ENCODE measurements around the gene GPR176. TPM values are rescaled to one million over a fixed set of nuclear protein-coding genes. Genes with fewer than 3 reads are reported as not detected.

Gene GPR176
- polyA plus RNA-seq, 3 donors = 14.9 to 16.4 (median 15.1) TPM

DNA sequence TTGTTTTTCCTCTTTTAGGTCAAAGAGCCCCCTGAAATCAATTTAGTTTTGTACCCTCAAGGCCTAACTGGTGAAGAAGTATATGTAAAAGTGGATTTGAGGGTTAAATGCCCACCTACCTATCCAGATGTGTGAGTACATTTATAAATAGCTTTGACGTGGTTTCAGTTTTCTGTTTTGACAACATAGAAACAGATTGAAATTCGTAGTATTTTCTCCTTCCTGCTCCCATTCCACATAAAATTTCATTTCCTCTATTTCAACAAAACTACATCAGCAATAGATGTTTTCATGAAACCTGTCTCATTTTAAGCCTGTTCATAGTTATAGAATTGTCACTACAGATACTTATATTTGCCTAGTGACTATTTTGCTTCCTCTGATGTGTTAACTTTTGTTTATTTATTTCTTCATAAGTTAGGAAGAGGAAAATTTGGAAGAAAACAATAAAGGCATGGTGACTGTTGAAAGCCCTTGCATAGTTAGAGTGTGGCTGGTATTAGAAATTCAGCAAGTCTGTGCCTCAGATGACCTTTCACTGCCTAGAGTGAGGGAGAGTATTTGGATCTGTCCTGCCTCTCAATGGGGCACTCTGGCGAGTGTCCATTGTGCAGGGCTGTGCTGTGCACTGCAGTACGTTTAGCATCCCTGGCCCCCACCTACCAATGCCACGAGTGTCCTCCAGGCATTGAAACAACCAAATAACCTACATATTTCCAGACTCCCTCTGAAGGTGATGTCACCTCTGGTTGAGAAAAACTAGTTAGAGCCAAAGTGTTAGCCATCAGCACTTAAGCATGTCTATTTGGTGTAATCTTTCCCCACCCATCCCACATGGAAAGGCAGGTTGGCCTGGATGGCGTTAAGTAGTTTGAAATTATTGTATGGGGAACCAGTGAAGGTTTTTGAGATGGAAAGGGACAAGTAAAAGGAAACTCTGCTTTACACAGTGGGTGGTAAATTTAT is 19.7 kb upstream of the GPR176 start:
- no peak for DNase-seq

DNA sequence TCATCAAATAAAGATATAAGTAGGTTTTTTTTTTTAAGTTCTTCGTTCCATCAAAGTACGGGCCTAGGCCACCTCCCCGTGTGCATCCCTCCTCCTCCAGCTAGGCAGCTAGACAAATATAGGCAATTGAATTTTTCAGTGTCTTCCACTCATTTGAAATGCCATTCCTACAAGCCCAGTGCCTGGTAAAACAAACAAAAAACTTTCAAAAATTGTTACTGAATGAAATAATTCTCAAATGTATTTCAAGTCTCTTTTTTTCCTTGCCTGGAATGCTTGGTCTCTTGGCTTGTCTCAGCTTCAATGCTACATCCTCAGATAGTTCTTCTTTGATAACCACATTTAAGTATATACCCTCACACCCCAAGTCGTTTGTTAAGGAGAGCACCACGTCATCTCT is 17.6 kb upstream of the GPR176 start:
- no peak for DNase-seq

DNA sequence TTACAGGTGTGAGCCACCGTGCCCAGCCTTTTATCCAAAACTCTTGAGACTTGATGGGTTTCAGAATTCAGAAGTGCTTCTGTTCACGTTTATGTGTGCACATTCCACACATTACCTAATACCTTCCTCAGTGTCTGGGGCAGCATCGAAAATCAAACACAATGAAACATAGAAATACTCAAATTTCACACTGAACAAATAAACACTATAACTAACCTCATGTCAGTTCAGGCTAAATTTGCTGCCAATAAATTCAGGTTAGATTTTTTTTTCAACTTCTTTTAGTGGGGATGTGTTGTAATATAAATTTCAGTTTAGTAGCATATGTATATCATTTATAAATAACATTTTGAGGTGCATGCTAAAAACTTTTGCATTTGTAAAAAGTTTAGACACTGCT is 16.6 kb upstream of the GPR176 start:
- no peak for DNase-seq

- no peak for DNase-seq
Measured at GRCh38 chr15:39936187-39936586, 16.1 kb upstream of the GPR176 start.

DNA sequence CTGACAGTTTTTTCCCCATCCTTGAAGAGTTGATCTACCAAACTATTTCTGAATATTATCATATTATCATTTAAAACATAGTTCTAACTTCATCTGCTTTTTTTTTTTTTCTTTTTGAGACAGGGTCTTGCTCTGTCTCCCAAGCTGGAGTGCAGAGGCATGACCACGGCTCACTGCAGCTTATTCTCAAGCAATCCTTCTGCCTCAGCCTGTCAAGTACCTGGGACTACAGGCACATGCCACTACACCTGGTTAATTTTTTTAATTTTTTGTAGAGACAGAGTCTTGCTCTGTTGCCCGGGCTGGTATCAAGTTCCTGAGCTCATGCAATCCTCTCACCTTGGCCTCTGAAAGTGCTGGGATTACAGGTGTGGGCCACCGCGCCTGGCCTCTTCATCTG is 15.2 kb upstream of the GPR176 start:
- DNase-seq = no peak

GRCh38 chr15:39934397-39935071 is 14.5 kb upstream of the GPR176 start:
- DNase-seq = peak; percentile 39

- DNase-seq = no peak
Measured at GRCh38 chr15:39931615-39932014, 11.5 kb upstream of the GPR176 start.

DNA sequence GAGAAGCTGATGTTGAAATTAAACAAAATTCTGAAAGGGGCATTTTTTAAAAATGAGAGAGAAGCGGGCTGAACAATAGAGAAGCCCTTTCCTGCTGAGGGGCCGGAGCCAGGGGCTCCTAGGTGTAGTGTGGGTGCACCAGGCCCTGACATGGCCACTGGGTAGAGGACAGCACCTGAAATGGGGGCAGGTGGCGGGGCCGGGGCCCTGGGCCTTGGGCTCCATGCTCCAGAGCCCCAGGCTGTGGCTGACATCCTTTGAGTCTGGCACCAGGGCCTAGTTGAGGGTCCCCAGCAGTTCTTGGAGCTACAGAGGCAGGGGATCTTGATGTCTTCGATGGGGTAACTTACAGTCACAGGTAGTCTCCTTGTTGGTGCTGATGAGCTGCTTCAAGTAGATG is 6.5 kb upstream of the GPR176 start:
- no peak for DNase-seq

DNA sequence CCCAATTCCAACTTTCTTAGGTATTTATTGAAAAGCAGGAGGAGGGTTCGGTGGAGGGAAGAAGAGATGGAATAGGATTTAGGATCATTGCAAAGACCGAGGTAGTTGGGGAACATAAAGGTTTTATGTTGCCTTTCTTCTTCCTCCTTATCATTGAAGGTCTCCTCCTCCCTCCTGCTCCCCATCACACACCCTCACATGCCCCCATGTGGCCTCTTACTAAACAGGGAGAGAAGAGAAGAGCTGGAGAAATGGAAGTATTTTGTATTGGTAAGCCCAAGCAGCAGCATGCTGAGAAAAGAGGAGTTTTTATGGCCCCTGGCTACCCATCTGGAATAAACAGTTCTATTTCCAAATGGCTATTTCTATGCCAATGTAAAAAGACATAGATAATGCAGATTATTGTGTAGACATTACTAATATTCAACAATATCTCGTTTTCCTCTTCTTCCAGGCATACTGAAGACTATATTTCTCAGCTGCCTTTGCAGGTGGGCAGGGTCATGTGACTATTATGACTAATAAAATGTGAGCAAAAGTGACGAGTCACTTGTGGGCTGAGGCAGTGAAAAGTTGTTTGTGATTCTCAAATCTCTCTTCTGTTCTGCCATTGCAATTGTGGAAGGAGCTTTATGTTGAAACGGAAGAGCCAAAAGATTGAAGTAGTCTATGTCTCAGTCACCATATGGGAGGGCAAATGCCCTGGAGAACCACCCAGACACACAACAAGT is 5.2 kb upstream of the GPR176 start:
- DNase-seq = no peak

GRCh38 chr15:39924437-39924836 is 4.4 kb upstream of the GPR176 start:
- DNase-seq = no peak

- DNase-seq = no peak
Measured at GRCh38 chr15:39922462-39923092, 2.5 kb upstream of the GPR176 start.

GRCh38 chr15:39921274-39921638 is 1.2 kb upstream of the GPR176 start:
- no peak for DNase-seq

DNA sequence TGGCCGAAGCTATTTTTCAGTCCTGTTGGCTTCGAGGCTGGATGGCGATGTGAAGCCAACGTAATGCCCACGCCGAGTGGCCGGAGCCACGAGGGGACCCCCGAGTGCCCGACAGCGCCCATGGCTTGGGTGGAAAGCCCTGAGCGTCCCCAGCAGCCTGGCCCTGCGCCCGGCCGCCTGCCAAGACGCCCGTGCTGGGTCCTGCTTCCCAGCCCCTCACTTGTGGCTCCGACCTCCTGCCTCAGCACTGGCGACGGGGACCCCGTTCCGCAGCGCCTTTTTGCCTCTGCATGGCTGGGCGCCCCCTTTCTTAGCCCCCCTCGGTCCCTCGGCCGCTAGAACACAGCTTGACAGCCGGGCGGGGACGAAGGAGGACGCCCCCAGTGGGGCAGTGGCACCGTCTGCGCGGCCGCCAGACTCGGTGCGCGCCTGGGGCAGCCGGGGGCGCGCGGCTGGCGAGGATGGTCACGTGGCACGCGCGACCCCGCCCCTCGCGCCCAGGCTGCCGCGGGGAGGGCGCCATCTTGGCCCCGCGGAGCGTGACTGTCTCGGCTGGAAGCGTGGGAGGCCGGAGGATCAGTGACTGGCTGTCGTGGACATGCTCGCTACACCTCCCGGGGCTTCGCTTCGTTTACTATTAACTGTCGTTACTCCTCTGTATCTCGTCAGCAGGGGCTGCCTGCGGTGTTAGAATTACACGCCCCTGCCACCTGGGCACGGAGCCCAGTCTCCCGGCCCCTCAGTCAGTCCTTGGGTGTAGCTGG is 626 bp upstream of the GPR176 start:
- DNase-seq = peak; percentile 90

DNA sequence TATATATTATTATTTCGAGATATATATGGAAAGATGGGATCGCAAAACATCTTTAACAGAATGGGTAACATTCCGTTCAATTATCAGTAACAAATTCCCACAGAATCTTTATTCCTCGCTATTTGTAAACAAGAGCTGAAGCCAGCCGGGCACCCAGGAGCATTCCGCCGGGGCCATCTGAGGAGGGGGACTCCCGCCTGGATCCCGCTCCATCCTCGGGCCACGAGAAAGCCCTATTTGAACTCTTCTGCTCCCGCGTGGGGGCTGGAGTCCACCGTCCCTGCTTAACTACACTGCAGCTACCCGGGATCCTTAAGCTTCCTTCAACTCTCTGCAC is 687 bp downstream of the GPR176 start:
- no peak for DNase-seq

GRCh38 chr15:39918688-39919385 is 1.2 kb downstream of the GPR176 start:
- no peak for DNase-seq

DNA sequence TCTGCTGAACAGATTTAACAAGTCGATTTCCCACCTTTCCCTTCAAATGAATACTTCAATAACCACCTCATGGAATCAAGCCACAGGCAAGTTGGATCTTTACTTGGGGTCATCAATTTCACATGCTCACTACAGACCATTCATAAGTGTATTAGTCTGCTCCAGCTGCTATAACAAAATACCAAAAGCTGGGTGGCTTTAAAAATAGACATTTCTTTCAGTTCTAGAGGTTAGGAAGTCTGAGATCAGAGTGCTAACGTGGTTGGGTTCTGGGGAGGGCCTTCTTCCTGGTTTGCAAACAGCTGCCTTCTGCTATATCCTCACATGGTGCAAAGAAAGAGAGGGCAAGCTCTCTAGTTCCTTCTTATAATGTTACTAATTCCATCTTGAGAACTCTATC is 5.1 kb downstream of the GPR176 start:
- no peak for DNase-seq

DNA sequence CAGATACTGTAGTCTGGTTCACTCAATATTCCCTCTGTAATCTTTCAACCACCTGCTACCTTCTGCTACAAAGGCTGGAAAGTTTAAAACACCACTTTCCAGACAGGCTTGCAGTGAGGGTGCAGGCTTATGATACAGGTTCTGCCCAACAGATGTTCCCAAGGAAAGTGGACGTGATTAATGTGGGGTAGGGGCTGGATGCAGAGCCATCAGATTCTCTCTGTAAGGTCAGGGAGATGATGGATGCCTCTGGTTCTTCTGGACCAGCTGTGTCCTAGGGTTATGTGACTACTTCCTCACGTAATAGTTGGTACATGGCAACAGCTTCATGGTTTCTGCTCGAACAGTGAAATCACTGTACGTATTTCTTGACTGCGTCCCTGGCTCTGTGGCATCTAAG is 11.1 kb downstream of the GPR176 start:
- no peak for DNase-seq

- no peak for DNase-seq
Measured at GRCh38 chr15:39908186-39908585, 11.9 kb downstream of the GPR176 start.

- DNase-seq = no peak
Measured at GRCh38 chr15:39907216-39907615, 12.8 kb downstream of the GPR176 start.

- DNase-seq = no peak
Measured at GRCh38 chr15:39904115-39904514, 16.0 kb downstream of the GPR176 start.

DNA sequence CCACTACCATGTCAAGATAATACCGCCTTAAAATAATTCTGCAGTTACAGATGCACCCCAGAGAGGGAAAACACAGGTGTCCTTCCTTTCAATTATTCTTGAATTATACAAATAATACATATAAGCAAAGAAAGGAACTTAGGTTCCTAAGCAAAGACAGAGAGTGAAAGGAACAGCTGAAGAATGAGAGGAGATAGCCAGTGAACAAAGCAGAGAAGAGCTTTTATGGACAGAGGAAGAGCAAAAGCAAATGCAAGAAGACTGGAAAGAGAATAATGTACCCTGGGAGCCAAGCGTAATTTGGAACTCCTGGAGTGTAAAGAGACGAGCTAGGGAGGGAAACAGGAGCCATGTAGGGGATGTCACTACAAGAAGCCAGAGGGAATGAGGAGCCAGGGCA is 21.7 kb downstream of the GPR176 start:
- DNase-seq = no peak
